Fibroblast of villous mesenchyme (primary cell): Measurements from ENCODE around the gene TMC3. TPM values are rescaled to one million over a fixed set of nuclear protein-coding genes. Genes with fewer than 3 reads are reported as not detected.
A peak's percentile ranks its signal among the peaks of the same experiment; 100 is the strongest.

Source experiments
- DNase-seq: peaks from one replicate; pipeline ENCODE4 v3.0.0-alpha.2; 2010; ENCODE audit warnings: low read depth
- H3K4me3 ChIP-seq: 2 replicates; pipeline ENCODE4 v1.5.1; 2011; ENCODE audit warnings: low read depth, mild to moderate bottlenecking, low read length
- CTCF ChIP-seq: IDR thresholded peaks from 2 replicates; pipeline ENCODE4 v1.5.1; 2012; ENCODE audit warnings: low read depth, mild to moderate bottlenecking, low read length; ENCODE audit not compliant: insufficient read depth
- total RNA-seq: library from RNA; depleted of rRNA; stranded (reverse); fragments of >200 nt; gene quantifications from 2 replicates; pipeline ENCODE4 v1.2.3, GENCODE V29; 2012

Gene TMC3
- total RNA-seq, 1 donor: not detected

GRCh38 chr15:81329446-81329845 lies 44.6 kb downstream of the TMC3 start:
- TF ChIP-seq CTCF: no peak
- DNase-seq: no peak
- no peak overlapping the region for H3K4me3 ChIP-seq

GRCh38 chr15:81327516-81327915 lies 46.5 kb downstream of the TMC3 start:
- no peak for TF ChIP-seq CTCF
- H3K4me3 ChIP-seq: no peak overlapping the region
- peak; percentile 93 for DNase-seq

GRCh38 chr15:81326466-81327212 lies 47.4 kb downstream of the TMC3 start:
- no peak for DNase-seq
- no peak for TF ChIP-seq CTCF
- no peak overlapping the region for H3K4me3 ChIP-seq

GRCh38 chr15:81323944-81324881 lies 49.8 kb downstream of the TMC3 start, which contains the start of gene STARD5:
Gene STARD5 (minus strand): TSS chr15:81324141. CDS start chr15:81324099, 42 bp downstream.
- peak within 1 kb of the TSS; percentile 95 for H3K4me3 ChIP-seq
- TF ChIP-seq CTCF: no peak
- peak; percentile 98 for DNase-seq

GRCh38 chr15:81323559-81323943 lies 50.5 kb downstream of the TMC3 start:
- H3K4me3 ChIP-seq: peak overlapping the region; percentile 95
- TF ChIP-seq CTCF: no peak
- no peak for DNase-seq

- DNase-seq: no peak
These were observed 51.2 kb downstream of the TMC3 start for GRCh38 chr15:81322676-81323253.

More at GRCh38 chr15:81322676-81323253, 51.2 kb downstream of the TMC3 start:
- TF ChIP-seq CTCF: no peak
- H3K4me3 ChIP-seq: peak overlapping the region; percentile 95
